K562 (cell line): Measurements from ENCODE around the gene KLF2. TPM values are rescaled to one million over a fixed set of nuclear protein-coding genes. Genes with fewer than 3 reads are reported as not detected.

Experiments
- ATAC-seq: fragments of 200-7000 bp; cut with Tn5 transposase; 3 replicates; pipeline ENCODE4 v1.9.1; 2020; ENCODE audit warnings: moderate library complexity
- BruUV-seq: library from RNA; stranded (reverse); fragments of 400-500 nt; replicated peaks from 2 replicates; lab custom pipeline; 2021; lab: Mats Ljungman, UMichigan
- CTCF ChIA-PET: fragments of 300-600 bp; formaldehyde crosslinking; extraction: SDS; loops from one replicate; lab custom pipeline; 2021; ENCODE audit warnings: low intra/inter-chr PET ratio; lab: Yijun Ruan, JAX
- POLR2A ChIA-PET: fragments of 300-600, 350-650 bp; sonication (Branson Sonifier 250); formaldehyde crosslinking; extraction: SDS; loops from one replicate; lab custom pipeline; 2021; ENCODE audit warnings: antibody characterized with exemption, inconsistent platforms; lab: Yijun Ruan, JAX
- DNase-seq, 4 experiments: peaks; one replicate each; pipeline versions ENCODE4 v3.0.0 to v3.0.0-alpha.2; 2011 to 2018; ENCODE audit warnings: low spot score in 3 of 4, mixed read lengths in 3 of 4; ENCODE audit errors: extremely low read depth in 1 of 4
- FAIRE-seq: peaks from 2 replicates; lab custom pipeline; 2011; peaks lifted over from hg19 to GRCh38; lab: Jason Lieb, UNC
- H2AFZ ChIP-seq: 2 replicates; pipeline ENCODE4 v1.6.0; 2011; ENCODE audit warnings: low read depth, low read length, control low read depth, inconsistent platforms
- H3K27ac ChIP-seq: fragments of 200-600 bp; 3 replicates; pipeline ENCODE4 v1.8.0; 2011; ENCODE audit warnings: low read depth, mild to moderate bottlenecking, control low read depth, inconsistent platforms, low read length, moderate library complexity, mixed read lengths; ENCODE audit errors: extremely low read depth
- H3K27me3 ChIP-seq, 2 experiments: fragments of 300-600 bp in 1 of 2; 2 replicates in 1 of 2; 3 replicates in 1 of 2; pipeline versions ENCODE4 v1.6.0 to v1.8.0; 2011; ENCODE audit warnings: inconsistent platforms in 2 of 2, low read length in 2 of 2, mild to moderate bottlenecking in 1 of 2, mixed read lengths in 1 of 2, moderate library complexity in 1 of 2; ENCODE audit not compliant: control insufficient read depth in 2 of 2, insufficient read depth in 2 of 2
- H3K36me3 ChIP-seq: fragments of 300-600 bp; 3 replicates; pipeline ENCODE4 v1.8.0; 2011; ENCODE audit warnings: mild to moderate bottlenecking, low read length, inconsistent platforms; ENCODE audit not compliant: control insufficient read depth, insufficient read depth
- H3K4me1 ChIP-seq, 2 experiments: fragments of 200-600 bp in 1 of 2; replicated peaks in 1 of 2; 2 replicates in 1 of 2; 3 replicates in 1 of 2; pipeline versions ENCODE4 v1.5.1 to v1.8.0; 2011; ENCODE audit warnings: inconsistent platforms in 2 of 2, low read length in 2 of 2, mild to moderate bottlenecking in 1 of 2, mixed read lengths in 1 of 2, moderate library complexity in 1 of 2; ENCODE audit not compliant: control insufficient read depth in 2 of 2, insufficient read depth in 2 of 2
- H3K4me2 ChIP-seq: 2 replicates; pipeline ENCODE4 v1.6.1; 2011; ENCODE audit warnings: low read length, control low read depth, inconsistent platforms, mixed read lengths; ENCODE audit not compliant: insufficient read depth
- H3K4me3 ChIP-seq: fragments of 200-600 bp; sonication (generic), shearing (Covaris generic); 2 replicates; pipeline ENCODE4 v1.5.1; 2016; ENCODE audit warnings: control low read depth, inconsistent platforms
- H3K79me2 ChIP-seq: fragments of 200-600 bp; 3 replicates; pipeline ENCODE4 v1.8.0; 2011; ENCODE audit warnings: low read length, inconsistent platforms; ENCODE audit not compliant: control insufficient read depth, insufficient read depth
- H3K9ac ChIP-seq, 2 experiments: 2 replicates each; pipeline versions ENCODE4 v1.6.0 to v1.6.1; 2011; ENCODE audit warnings: low read depth in 2 of 2, low read length in 2 of 2, control low read depth in 1 of 2, inconsistent platforms in 1 of 2, mild to moderate bottlenecking in 1 of 2, mixed read lengths in 1 of 2; ENCODE audit not compliant: insufficient read depth in 1 of 2
- H3K9me1 ChIP-seq: one replicate; pipeline ENCODE4 v1.6.0; 2011; ENCODE audit warnings: inconsistent platforms, mild to moderate bottlenecking, low read length, moderate library complexity; ENCODE audit not compliant: control insufficient read depth, insufficient read depth
- H3K9me3 ChIP-seq: replicated peaks from 2 replicates; pipeline ENCODE4 v1.5.1; 2011; ENCODE audit warnings: low read depth, low read length, inconsistent platforms; ENCODE audit not compliant: control insufficient read depth, insufficient read depth
- H4K20me1 ChIP-seq: replicated peaks from 2 replicates; pipeline ENCODE4 v1.6.1; 2011; ENCODE audit warnings: low read length, inconsistent platforms, mixed read lengths; ENCODE audit not compliant: control insufficient read depth, insufficient read depth
- CAMTA2 ChIP-seq: fragments of 250-450 bp; sonication (Bioruptor Pico); conservative IDR thresholded peaks from 2 replicates; pipeline ENCODE4 v1.5.1; 2022
- CXXC5 ChIP-seq: fragments of 250-450 bp; sonication (Bioruptor Pico); IDR thresholded peaks from 2 replicates; pipeline ENCODE4 v1.8.0; 2022; ENCODE audit warnings: inconsistent platforms, mild to moderate bottlenecking, moderate library complexity
- E2F5 ChIP-seq: sonication (generic); formaldehyde crosslinking; IDR thresholded peaks from 2 replicates; pipeline ENCODE4 v1.8.0; 2022; ENCODE audit warnings: mild to moderate bottlenecking, missing genetic modification reagents
- HES1 ChIP-seq: fragments of 450-650 bp; IDR thresholded peaks from 2 replicates; pipeline ENCODE4 v1.6.1; 2016; ENCODE audit warnings: low read depth, mild to moderate bottlenecking, moderate library complexity
- NR2C1 ChIP-seq, 2 experiments: fragments of 450-650 bp; IDR thresholded peaks; 2 replicates each; pipeline ENCODE4 v1.6.1; 2017; ENCODE audit warnings: mild to moderate bottlenecking in 2 of 2, antibody characterized with exemption in 1 of 2, inconsistent platforms in 1 of 2, missing compliant biosample characterization in 1 of 2, missing genetic modification characterization in 1 of 2
- SMARCA4 ChIP-seq: fragments of 450-650 bp; IDR thresholded peaks from 2 replicates; pipeline ENCODE4 v1.6.1; 2016
- SRSF1 ChIP-seq: fragments of 200-400 bp; formaldehyde crosslinking; IDR thresholded peaks from 2 replicates; pipeline ENCODE4 v1.6.1; 2017; ENCODE audit warnings: mild to moderate bottlenecking, low read depth, low read length, moderate library complexity
- USF1 ChIP-seq: sonication (generic); formaldehyde crosslinking; IDR thresholded peaks from 2 replicates; pipeline ENCODE4 v1.9.0; 2022; ENCODE audit warnings: mild to moderate bottlenecking, missing genetic modification reagents
- ZFP91 ChIP-seq: sonication (generic); formaldehyde crosslinking; IDR thresholded peaks from 2 replicates; pipeline ENCODE4 v1.8.0; 2022; ENCODE audit warnings: mild to moderate bottlenecking, missing genetic modification reagents
- ZKSCAN1 ChIP-seq: fragments of 150-350 bp; IDR thresholded peaks from 2 replicates; pipeline ENCODE4 v1.6.1; 2016; ENCODE audit warnings: low read depth, low read length
- ZNF146 ChIP-seq: IDR thresholded peaks from one replicate; pipeline ENCODE4 v1.6.1; 2018; ENCODE audit warnings: missing compliant biosample characterization; ENCODE audit not compliant: unreplicated experiment
- ZNF239 ChIP-seq: fragments of 250-450 bp; sonication (Bioruptor Pico); IDR thresholded peaks from 2 replicates; pipeline ENCODE4 v1.4.0; 2020; ENCODE audit warnings: mild to moderate bottlenecking
- ZNF280A ChIP-seq: fragments of 450-650 bp; IDR thresholded peaks from 2 replicates; pipeline ENCODE4 v1.6.1; 2018; ENCODE audit warnings: mild to moderate bottlenecking, low read depth; ENCODE audit not compliant: partially characterized antibody
- ZNF644 ChIP-seq: fragments of 200-800 bp; sonication (Bioruptor generic); IDR thresholded peaks from 2 replicates; pipeline ENCODE4 v1.6.1; 2016; ENCODE audit warnings: low read depth, missing genetic modification characterization, missing compliant biosample characterization
- ZNF699 ChIP-seq: fragments of 250-450 bp; sonication (Bioruptor Pico); IDR thresholded peaks from 2 replicates; pipeline ENCODE4 v1.8.0; 2021; ENCODE audit warnings: mild to moderate bottlenecking, moderate library complexity; ENCODE audit not compliant: insufficient replicate concordance
- WGBS: fragments of 100-300 bp; shearing (Covaris generic); methylation state at CpG from one replicate; pipeline ENCODE4 v1.1.6; 2016; ENCODE audit warnings: low coverage, mixed read lengths; ENCODE audit not compliant: insufficient coverage; ENCODE audit errors: missing lambda C conversion rate; 5-methylcytosine and 5-hydroxymethylcytosine counted together
- in situ Hi-C: fragments of 300-500 bp; cut with MboI; formaldehyde crosslinking; loops from 4 replicates; pipeline ENCODE4 v1.15.0; 2018; ENCODE audit warnings: inconsistent platforms, mixed read lengths
- intact Hi-C: fragments of 100-400 bp; cut with micrococcal nuclease; formaldehyde crosslinking; loops from 2 replicates; pipeline ENCODE4 v1.14.2; 2022
- polyA plus RNA-seq, 8 experiments: library from polyadenylated mRNA; depleted of rRNA in 4 of 8; stranded (reverse) in 5 of 8; unstranded in 3 of 8; fragments of >200 nt; fragmentation: Nextera tagmentation in 2 of 8; fragmentation: Illumina TruSeq in 1 of 8; extraction: Ambion mirVana in 2 of 8; extraction: Trizol in 1 of 8; gene quantifications; 2 replicates each; pipeline versions ENCODE4 v1.2.1 to v1.2.3, GENCODE V29; 2011 to 2014; ENCODE audit warnings: inconsistent platforms in 1 of 8, missing spikeins in 1 of 8
- total RNA-seq, 7 experiments: library from RNA; depleted of rRNA in 6 of 7; stranded (reverse); fragments of >200 nt in 6 of 7; fragmentation: Illumina TruSeq in 2 of 7; extraction: Trizol in 2 of 7; gene quantifications; 2 replicates each; pipeline versions ENCODE4 v1.2.1 to v1.2.3, GENCODE V29; 2011 to 2021; ENCODE audit warnings: low replicate concordance in 1 of 7

The KLF2 gene
- total and polyA plus RNA-seq, 9 of the 15 experiments (the other 6 are each of a cell fraction or from before 2014, with no cell fraction given): 0.07 to 0.71 TPM; not detected in 7

GRCh38 chr19:16363133-16363851 is 38.7 kb downstream of the KLF2 start (continued):
- TF ChIP-seq HES1: no peak
- TF ChIP-seq, all 486 proteins: peak for 0

- Histone ChIP-seq H4K20me1 (peaks cover 7% of the 10 kb centered on the region; the same call in 1 of the 2 replicates), H3K36me3 (peaks cover 2% of the 10 kb centered on the region; the same call in 1 of the 3 replicates), H3K4me2 (no peak overlapping the region), H3K4me3 (no peak overlapping the region), H3K9ac (no peak overlapping the region), H3K27ac (no peak overlapping the region), H3K27me3 (no peaks in the 10 kb centered on the region), H2AFZ (no peak overlapping the region), H3K4me1 (peaks cover 0 to 13% of the 10 kb centered on the region in 2 experiments; a peak in 2 of 5 replicates), H3K9me1 (no peaks in the 10 kb centered on the region), H3K9me3 (no peaks in the 10 kb centered on the region), H3K79me2 (no peaks in the 10 kb centered on the region)
- intact Hi-C loops: no loop called here
- ChIA-PET CTCF (no interaction called here), POLR2A (interaction anchor here (0.6 kb wide), 1 partner anchor 29 kb away, joined by 4 read pairs; no protein-coding TSS in a partner anchor)
- no peak for DNase-seq
- no TSS peak for BruUV-seq
- in situ Hi-C loops: no loop called here
- FAIRE-seq: no peak
- no peak for ATAC-seq
- WGBS: 83% methylated on average over 11 of the region's 11 CpGs
- no peak for TF ChIP-seq ZNF280A
- no peak for TF ChIP-seq USF1
- TF ChIP-seq ZKSCAN1: no peak
- TF ChIP-seq SRSF1: no peak
- TF ChIP-seq CAMTA2 (CRISPR knock-in tag): no peak
- TF ChIP-seq ZNF146 (CRISPR knock-in tag): no peak
- TF ChIP-seq SMARCA4: no peak
- no peak for TF ChIP-seq CXXC5 (CRISPR knock-in tag)
- no peak for TF ChIP-seq ZNF644 (tag)
- TF ChIP-seq ZFP91 (CRISPR knock-in tag): no peak
- no peak for TF ChIP-seq ZNF699 (CRISPR knock-in tag)
- no peak for TF ChIP-seq NR2C1 (IDR thresholded peaks at IDR 0.05)
- no peak for TF ChIP-seq NR2C1 (tag; IDR thresholded peaks at IDR 0.05)
- no peak for TF ChIP-seq ZNF239 (CRISPR knock-in tag)
- no peak for TF ChIP-seq E2F5
Measured at GRCh38 chr19:16363852-16364230, 39.2 kb downstream of the KLF2 start.
